Stimulated activated CD4-positive, alpha-beta T cell treated with anti-CD3 and anti-CD28 coated beads, Interleukin-12 subunit alpha, Interleukin-12 subunit beta, amount 100 ng/mL, for 24 hours (primary cell): ENCODE data around the gene UTP11.
A peak's percentile ranks its signal among the peaks of the same experiment; 100 is the strongest.

Source experiments
- DNase-seq, 2 experiments: peaks; one replicate each; pipeline ENCODE4 v3.0.0-alpha.2; 2020; ENCODE audit warnings: low read depth in 2 of 2

UTP11 gene

GRCh38 chr1:38046333-38046883 is 33.9 kb downstream of the UTP11 start, which contains the start of gene POU3F1:
Gene POU3F1 (minus strand): TSS chr1:38046793. CDS start chr1:38046743, 50 bp downstream.
- no peak for DNase-seq

DNA sequence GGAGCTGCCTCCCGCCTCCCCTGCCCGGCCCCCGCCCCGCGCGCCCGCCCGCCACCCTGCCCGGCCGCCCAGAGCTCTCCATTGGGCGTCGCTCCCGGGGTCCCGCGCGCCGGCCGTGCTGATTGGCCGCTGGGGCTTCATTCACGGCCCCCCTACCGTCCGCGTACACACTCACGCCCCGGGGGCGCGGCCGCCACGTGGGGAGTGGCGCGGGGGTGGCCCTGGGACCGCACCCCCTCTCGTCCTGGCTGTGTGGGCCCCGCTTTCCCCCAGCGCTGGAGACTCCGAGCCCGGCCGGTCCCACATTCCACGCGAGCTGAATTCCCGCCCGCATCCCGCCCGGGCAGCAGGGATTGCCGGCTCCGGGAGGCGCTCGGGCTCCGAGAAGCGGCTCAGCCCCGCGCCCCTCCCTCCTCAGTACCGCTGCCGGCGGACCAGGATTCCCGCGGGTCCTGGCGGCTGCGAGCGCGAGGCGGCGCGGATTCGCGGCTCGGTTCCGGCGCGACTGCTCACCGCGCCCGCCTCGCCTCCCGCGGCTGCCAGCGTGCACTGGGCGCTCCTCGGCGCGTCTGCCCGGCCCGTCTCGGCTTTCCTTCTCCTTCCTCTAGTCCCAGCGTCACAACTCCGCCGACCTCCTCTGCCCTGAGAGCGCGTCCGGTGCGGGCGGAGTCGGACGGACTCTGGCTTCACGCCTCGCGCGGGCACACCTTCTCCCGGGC is 34.5 kb downstream of the UTP11 start:
- DNase-seq: peak; percentile 64 to 73

GRCh38 chr1:38047603-38048141 is 35.1 kb downstream of the UTP11 start:
- no peak for DNase-seq

GRCh38 chr1:38050397-38051078 is 38.0 kb downstream of the UTP11 start:
- no peak for DNase-seq

GRCh38 chr1:38051079-38051543 is 38.6 kb downstream of the UTP11 start:
- DNase-seq: no peak

DNA sequence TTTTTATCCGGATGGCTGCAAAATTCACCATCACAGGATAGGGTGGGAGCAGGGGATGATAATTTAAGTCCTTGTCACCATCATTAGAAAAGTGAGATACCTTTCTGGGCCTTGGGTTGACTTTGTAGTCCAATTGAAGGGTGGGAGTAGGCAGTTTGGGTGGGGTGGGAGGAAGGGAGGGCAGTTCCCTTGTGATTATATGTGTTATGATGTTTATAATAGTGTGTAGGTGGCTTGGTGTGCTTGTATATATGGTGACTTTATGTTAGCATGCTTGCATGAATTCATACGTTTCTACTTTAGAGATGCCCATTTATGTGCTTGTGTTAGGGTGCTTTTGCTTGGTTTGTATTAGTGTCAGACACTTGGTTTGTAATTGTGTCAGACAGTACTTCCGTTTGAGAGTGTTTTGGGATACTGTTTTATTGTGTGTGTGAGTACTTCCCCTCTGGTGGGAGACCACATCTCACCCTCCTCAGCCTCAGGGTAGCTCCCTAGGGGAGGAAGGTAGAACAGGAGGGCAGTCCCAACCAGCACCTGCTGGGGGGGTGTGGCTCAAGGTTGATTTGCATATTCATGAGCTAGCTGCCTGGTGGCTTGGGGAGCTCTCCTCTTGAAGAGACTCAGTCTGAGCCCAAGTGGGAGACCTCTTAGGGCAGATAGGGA is 40.3 kb downstream of the UTP11 start:
- no peak for DNase-seq

GRCh38 chr1:38053416-38054091 is 41.0 kb downstream of the UTP11 start:
- DNase-seq: no peak

- no peak for DNase-seq
These were observed 42.9 kb downstream of the UTP11 start for GRCh38 chr1:38055398-38055797.

DNA sequence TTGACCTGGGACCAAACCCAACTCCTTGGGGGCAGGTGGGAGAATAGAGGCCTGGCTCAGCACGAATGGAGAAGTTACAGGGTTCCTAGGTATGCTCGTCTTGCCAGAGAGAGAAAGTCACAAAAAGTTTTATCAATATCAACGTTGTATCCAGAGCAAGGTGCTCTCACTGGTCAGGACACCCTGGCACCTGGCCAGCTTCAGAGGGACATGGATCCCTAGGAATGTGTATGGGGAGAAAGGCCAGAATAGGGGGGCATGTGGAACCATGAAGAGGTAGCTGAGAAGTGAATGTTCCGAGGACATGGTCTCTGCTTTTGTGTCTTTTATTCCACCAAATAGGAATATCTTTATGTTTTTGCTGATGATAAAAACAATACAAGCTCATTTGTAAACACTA is 43.4 kb downstream of the UTP11 start:
- no peak for DNase-seq

- no peak for DNase-seq
These were observed 47.2 kb downstream of the UTP11 start for GRCh38 chr1:38059635-38060250.

GRCh38 chr1:38060498-38060897 is 48.0 kb downstream of the UTP11 start:
- DNase-seq: no peak

GRCh38 chr1:38061290-38061689 is 48.8 kb downstream of the UTP11 start:
- no peak for DNase-seq

DNA sequence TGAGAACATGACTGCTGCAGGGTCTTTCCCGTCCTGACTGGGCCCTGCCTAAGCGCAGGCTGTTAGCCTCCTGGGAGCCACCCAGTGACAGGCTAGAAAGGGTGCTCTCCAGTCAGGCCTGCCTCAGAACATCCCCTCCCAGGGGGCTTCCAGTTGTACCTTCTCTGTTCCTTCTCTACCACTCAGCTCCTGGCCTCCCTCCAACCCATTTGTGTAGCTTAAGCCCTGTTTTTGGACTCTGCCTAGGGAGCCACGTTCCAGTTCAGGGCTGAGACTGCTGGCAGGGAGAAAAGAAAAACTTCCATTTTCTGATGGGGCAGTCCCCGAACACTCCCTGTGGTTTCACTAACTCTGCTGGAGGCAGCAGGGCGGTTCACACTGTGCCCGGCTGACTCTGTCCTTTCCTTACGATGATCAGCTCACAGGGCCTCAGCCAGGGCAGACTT is 49.4 kb downstream of the UTP11 start:
- DNase-seq: no peak

DNA sequence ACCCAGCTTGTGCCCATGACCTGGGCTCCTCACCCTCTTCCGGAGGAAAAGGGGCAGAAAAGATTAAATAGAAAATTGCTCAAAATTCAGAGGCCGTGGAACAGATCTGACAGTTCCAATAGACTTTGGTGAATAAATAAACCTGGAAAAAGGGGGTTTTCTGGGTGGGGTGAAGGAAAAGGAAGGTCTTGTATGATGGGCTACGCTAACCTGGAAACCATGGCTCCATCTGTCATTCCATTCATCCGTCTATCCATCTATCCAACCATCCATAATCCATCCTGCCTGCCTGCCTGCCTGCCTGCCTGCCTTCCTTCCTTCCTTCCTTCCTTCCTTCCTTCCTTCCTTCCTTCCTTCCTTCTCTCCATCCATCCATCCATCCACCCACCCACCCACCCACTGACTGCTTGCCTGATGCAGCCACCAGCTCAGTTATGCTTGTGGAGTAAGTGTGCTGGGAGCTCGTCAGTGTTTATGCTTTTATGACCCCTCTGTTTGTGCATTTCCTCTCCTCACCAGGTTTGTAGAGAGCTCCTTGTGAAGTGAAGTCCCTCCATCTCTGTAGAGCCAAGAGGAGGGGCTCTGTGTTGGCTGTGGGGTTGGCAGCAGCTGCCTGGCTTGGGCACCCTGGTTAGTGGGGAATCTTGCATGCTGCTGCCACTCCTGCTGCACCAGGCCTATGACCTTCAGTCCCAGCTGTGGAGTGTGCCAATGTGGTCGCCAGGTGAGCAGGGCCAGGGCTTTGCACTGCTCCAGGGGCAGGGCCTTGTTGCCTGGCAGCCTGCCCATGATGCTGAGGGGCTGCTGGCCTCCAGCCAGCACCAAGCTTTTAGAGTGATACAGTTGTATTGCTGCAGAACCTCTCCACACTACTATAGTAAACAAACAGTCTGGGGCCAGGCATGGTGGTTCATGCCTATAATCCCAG is 50.1 kb downstream of the UTP11 start:
- DNase-seq: no peak

DNA sequence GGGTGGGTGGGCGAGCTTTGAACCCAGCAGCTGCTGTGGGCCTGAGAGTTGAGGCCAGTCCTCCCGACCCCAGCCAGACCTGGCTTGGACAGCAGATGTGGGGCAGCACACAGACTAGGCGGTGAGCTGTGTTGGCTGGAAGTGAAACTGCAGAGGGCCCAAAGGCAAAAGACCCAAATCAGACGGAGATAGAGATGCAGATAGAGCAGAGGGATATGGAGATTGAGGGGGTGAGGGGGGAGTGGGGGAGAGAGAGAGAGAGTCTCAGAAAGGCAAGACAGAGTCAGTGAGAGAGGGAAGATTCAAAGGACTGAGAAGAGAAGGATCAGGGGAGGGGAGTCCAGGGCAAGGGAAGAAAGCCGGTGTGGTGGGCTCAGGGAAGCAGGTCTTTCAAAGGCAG is 51.1 kb downstream of the UTP11 start:
- DNase-seq: no peak

GRCh38 chr1:38064197-38064903 is 51.8 kb downstream of the UTP11 start:
- DNase-seq: no peak

GRCh38 chr1:38068220-38068979 is 55.9 kb downstream of the UTP11 start:
- no peak for DNase-seq

DNA sequence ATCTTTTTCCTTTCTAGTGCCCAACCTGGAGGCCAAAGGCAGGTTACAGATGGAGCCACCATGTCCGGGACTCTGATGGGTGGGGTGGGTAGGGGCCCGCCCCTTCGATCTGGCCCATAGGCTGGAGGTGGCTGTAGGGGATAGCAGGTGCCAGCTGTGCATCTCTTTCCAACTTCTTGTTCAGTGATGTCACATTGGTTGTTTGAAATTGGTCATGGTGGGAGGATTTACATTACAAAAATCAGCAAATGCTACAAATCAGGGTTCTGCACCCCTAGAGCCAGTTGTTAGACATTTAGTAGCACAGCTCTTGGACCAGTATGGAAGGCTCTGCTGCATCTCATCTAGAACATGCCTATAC is 56.4 kb downstream of the UTP11 start:
- no peak for DNase-seq
